K562 (cell line): ENCODE measurements around the gene ACTR5. TPM values are rescaled to one million over a fixed set of nuclear protein-coding genes. Genes with fewer than 3 reads are reported as not detected.
A peak's percentile ranks its signal among the peaks of the same experiment; 100 is the strongest.

Experiments
- CSDE1 ChIP-seq, 2 experiments: fragments of 450-650 bp; IDR thresholded peaks; 2 replicates each; pipeline ENCODE4 v1.6.1; 2016; ENCODE audit warnings: mild to moderate bottlenecking in 1 of 2
- EZH2 ChIP-seq: IDR thresholded peaks from 2 replicates; pipeline ENCODE4 v1.6.1; 2012; ENCODE audit warnings: low read depth, mild to moderate bottlenecking, inconsistent platforms, low read length, borderline replicate concordance
- MCM2 ChIP-seq: fragments of 450-650 bp; IDR thresholded peaks from 2 replicates; pipeline ENCODE4 v1.6.1; 2017; ENCODE audit warnings: low read depth, mild to moderate bottlenecking
- MCM3 ChIP-seq: fragments of 450-650 bp; IDR thresholded peaks from 2 replicates; pipeline ENCODE4 v1.6.1; 2016
- RB1 ChIP-seq: fragments of 450-650 bp; IDR thresholded peaks from 2 replicates; pipeline ENCODE4 v1.6.1; 2017; ENCODE audit warnings: low read depth, mild to moderate bottlenecking
- TARDBP ChIP-seq: fragments of 450-650 bp; IDR thresholded peaks from 2 replicates; pipeline ENCODE4 v1.6.1; 2016
- TEAD1 ChIP-seq, 2 experiments: fragments of 450-650 bp in 1 of 2; sonication (generic) in 1 of 2; formaldehyde crosslinking; IDR thresholded peaks; 2 replicates each; pipeline versions ENCODE4 v1.4.0 to v1.8.0; 2020 to 2022; ENCODE audit warnings: mild to moderate bottlenecking in 2 of 2, missing genetic modification reagents in 1 of 2
- U2AF2 ChIP-seq: fragments of 200-400 bp; formaldehyde crosslinking; optimal IDR thresholded peaks from 2 replicates; pipeline ENCODE3; 2017; ENCODE audit warnings: low read depth, mild to moderate bottlenecking, low read length
- YBX1 ChIP-seq: fragments of 450-650 bp; IDR thresholded peaks from 2 replicates; pipeline ENCODE4 v1.7.1; 2016; ENCODE audit warnings: mild to moderate bottlenecking
- ZNF707 ChIP-seq: fragments of 250-450 bp; sonication (Bioruptor Pico); conservative IDR thresholded peaks from 2 replicates; pipeline ENCODE4 v1.8.0; 2022; ENCODE audit warnings: inconsistent platforms, mild to moderate bottlenecking, moderate library complexity
- ZNF778 ChIP-seq: fragments of 450-650 bp; formaldehyde crosslinking; IDR thresholded peaks from 2 replicates; pipeline ENCODE4 v1.4.0; 2020; ENCODE audit warnings: mild to moderate bottlenecking, moderate library complexity
- polyA plus RNA-seq, 8 experiments: library from polyadenylated mRNA; depleted of rRNA in 4 of 8; stranded (reverse) in 5 of 8; unstranded in 3 of 8; fragments of >200 nt; fragmentation: Nextera tagmentation in 2 of 8; fragmentation: Illumina TruSeq in 1 of 8; extraction: Ambion mirVana in 2 of 8; extraction: Trizol in 1 of 8; gene quantifications; 2 replicates each; pipeline versions ENCODE4 v1.2.1 to v1.2.3, GENCODE V29; 2011 to 2014; ENCODE audit warnings: inconsistent platforms in 1 of 8, missing spikeins in 1 of 8
- total RNA-seq, 7 experiments: library from RNA; depleted of rRNA in 6 of 7; stranded (reverse); fragments of >200 nt in 6 of 7; fragmentation: Illumina TruSeq in 2 of 7; extraction: Trizol in 2 of 7; gene quantifications; 2 replicates each; pipeline versions ENCODE4 v1.2.1 to v1.2.3, GENCODE V29; 2011 to 2021; ENCODE audit warnings: low replicate concordance in 1 of 7
- TF ChIP-seq, protein P1 (sequence below), 2 experiments: fragments of 450-650 bp; IDR thresholded peaks; 2 replicates each; pipeline ENCODE4 v1.6.1; 2016; ENCODE audit warnings: mild to moderate bottlenecking in 2 of 2, borderline replicate concordance in 1 of 2, low read depth in 1 of 2, moderate library complexity in 1 of 2
- TF ChIP-seq, protein P2 (sequence below): sonication (generic); formaldehyde crosslinking; IDR thresholded peaks from 2 replicates; pipeline ENCODE4 v1.5.0; 2020; ENCODE audit warnings: missing genetic modification reagents
- TF ChIP-seq, protein P3 (sequence below): fragments of 250-450 bp; sonication (Bioruptor Pico); IDR thresholded peaks from 2 replicates; pipeline ENCODE4 v1.4.0; 2020; ENCODE audit warnings: borderline replicate concordance
- TF ChIP-seq, protein P4 (sequence below): sonication (generic); formaldehyde crosslinking; IDR thresholded peaks from 2 replicates; pipeline ENCODE4 v1.8.1; 2023; ENCODE audit warnings: mild to moderate bottlenecking, missing genetic modification reagents

Gene ACTR5
- total and polyA plus RNA-seq, 9 of the 15 experiments (the other 6 are each of a cell fraction or from before 2014, with no cell fraction given): 0.93 to 18.8 (median 12.9) TPM

DNA sequence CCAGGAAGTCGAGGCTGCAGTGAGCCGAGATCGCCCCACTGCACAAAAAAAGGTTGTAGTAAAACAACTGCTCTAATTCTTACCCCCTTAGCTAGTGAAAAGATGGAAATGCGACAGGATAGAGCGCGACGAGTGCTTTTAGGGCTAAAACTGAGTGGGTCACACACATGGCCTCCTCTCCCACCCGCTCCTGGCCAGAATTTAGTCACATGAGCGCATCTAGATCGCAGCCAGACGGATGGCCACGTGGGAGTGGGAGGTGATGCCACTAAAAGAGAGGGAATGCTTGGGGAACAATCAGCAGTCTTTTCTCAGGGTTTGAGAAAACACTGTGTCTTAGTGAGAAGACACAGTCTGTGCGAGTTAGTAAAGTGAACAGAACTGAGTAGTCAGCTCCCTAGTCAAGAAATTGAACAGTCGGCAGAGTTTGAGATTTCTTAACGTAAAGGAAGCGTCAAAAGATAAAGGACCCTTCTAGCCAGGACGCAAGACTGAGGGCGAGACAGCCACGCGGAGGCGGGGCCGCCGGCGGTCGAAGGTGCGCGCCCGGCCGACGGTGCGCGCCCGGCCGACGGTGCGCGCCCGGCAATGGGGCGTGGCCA is 664 bp upstream of the ACTR5 start (continued):
- TF ChIP-seq, protein P1, sequence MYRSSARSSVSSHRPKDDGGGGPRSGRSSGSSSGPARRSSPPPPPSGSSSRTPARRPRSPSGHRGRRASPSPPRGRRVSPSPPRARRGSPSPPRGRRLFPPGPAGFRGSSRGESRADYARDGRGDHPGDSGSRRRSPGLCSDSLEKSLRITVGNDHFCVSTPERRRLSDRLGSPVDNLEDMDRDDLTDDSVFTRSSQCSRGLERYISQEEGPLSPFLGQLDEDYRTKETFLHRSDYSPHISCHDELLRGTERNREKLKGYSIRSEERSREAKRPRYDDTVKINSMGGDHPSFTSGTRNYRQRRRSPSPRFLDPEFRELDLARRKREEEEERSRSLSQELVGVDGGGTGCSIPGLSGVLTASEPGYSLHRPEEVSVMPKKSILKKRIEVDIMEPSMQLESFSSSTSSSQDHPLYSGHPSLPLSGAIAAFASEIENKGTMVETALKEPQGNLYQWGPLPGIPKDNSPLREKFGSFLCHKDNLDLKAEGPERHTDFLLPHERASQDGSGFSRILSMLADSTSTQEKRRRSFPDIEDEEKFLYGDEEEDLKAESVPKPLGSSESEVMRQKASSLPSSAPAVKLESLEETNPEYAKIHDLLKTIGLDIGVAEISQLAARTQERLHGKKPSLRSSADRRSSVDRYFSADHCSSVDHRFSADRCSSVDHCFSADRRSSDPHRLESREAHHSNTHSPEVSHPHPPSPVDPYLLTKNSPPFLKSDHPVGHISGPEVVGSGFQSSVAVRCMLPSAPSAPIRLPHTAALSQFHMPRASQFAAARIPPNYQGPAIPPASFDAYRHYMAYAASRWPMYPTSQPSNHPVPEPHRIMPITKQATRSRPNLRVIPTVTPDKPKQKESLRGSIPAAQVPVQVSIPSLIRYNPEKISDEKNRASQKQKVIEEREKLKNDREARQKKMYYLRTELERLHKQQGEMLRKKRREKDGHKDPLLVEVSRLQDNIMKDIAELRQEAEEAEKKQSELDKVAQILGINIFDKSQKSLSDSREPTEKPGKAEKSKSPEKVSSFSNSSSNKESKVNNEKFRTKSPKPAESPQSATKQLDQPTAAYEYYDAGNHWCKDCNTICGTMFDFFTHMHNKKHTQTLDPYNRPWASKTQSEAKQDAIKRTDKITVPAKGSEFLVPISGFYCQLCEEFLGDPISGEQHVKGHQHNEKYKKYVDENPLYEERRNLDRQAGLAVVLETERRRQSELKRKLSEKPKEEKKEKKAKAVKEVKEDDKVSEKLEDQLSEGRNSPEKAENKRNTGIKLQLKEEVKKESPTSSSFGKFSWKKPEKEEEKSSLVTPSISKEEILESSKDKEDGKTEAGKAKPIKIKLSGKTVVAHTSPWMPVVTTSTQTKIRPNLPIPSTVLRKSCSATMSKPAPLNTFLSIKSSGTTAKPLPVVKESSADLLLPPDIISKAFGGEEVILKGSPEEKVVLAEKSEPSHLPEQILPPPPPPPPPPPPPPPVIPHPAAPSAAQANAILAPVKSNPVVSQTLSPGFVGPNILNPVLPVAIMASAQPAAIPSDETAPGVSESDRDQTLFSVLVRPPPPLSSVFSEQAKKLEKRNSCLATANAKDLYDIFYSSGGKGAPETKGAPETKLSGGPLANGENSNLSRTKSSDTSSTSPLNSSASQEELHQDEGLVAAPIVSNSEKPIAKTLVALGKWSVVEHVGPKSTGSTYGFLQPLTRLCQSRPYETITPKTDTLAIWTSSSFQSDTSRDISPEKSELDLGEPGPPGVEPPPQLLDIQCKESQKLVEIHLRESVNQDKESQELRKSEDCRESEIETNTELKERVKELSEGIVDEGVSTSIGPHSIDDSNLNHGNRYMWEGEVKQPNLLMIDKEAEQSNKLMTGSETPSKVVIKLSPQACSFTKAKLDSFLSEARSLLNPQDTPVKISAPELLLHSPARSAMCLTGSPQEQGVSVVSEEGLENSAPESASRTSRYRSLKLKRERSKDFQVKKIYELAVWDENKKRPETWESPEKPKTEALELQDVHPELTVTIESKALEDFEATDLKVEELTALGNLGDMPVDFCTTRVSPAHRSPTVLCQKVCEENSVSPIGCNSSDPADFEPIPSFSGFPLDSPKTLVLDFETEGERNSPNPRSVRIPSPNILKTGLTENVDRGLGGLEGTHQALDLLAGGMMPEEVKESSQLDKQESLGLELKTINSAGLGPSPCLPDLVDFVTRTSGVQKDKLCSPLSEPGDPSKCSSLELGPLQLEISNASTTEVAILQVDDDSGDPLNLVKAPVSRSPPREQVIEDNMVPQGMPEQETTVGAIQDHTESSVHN (IDR thresholded peaks at IDR 0.05; ENCODE audit: borderline replicate concordance in 1 of 2, low read depth in 1 of 2): no peak
- TF ChIP-seq MCM3 (no peak), EZH2 (no peak), YBX1 (no peak), ZNF778 (CRISPR knock-in tag) (no peak), RB1 (peak; percentile 44; the same call in 1 of the 2 replicates), TARDBP (no peak), TEAD1 (CRISPR knock-in tag; IDR thresholded peaks at IDR 0.05) (no peak; a peak in 1 of 4 replicates), U2AF2 (no peak), MCM2 (no peak), CSDE1 (IDR thresholded peaks at IDR 0.05) (no peak), ZNF707 (CRISPR knock-in tag) (no peak)
- TF ChIP-seq, protein P2, sequence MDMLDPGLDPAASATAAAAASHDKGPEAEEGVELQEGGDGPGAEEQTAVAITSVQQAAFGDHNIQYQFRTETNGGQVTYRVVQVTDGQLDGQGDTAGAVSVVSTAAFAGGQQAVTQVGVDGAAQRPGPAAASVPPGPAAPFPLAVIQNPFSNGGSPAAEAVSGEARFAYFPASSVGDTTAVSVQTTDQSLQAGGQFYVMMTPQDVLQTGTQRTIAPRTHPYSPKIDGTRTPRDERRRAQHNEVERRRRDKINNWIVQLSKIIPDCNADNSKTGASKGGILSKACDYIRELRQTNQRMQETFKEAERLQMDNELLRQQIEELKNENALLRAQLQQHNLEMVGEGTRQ: peak; percentile 39
- TF ChIP-seq, protein P3, sequence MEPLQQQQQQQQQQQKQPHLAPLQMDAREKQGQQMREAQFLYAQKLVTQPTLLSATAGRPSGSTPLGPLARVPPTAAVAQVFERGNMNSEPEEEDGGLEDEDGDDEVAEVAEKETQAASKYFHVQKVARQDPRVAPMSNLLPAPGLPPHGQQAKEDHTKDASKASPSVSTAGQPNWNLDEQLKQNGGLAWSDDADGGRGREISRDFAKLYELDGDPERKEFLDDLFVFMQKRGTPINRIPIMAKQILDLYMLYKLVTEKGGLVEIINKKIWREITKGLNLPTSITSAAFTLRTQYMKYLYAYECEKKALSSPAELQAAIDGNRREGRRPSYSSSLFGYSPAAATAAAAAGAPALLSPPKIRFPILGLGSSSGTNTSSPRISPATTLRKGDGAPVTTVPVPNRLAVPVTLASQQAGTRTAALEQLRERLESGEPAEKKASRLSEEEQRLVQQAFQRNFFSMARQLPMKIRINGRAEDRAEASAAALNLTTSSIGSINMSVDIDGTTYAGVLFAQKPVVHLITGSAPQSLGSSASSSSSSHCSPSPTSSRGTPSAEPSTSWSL (CRISPR knock-in tag): no peak
- TF ChIP-seq, protein P4, sequence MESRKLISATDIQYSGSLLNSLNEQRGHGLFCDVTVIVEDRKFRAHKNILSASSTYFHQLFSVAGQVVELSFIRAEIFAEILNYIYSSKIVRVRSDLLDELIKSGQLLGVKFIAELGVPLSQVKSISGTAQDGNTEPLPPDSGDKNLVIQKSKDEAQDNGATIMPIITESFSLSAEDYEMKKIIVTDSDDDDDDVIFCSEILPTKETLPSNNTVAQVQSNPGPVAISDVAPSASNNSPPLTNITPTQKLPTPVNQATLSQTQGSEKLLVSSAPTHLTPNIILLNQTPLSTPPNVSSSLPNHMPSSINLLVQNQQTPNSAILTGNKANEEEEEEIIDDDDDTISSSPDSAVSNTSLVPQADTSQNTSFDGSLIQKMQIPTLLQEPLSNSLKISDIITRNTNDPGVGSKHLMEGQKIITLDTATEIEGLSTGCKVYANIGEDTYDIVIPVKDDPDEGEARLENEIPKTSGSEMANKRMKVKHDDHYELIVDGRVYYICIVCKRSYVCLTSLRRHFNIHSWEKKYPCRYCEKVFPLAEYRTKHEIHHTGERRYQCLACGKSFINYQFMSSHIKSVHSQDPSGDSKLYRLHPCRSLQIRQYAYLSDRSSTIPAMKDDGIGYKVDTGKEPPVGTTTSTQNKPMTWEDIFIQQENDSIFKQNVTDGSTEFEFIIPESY (CRISPR knock-in tag): peak; percentile 55
